Stimulated activated naive CD8-positive, alpha-beta T cell treated with anti-CD3 and anti-CD28 coated beads, Interleukin-15, Interleukin-2, amounts not matched to agents 100 U/mL and 50 U/mL, for 24 hours (primary cell): ENCODE results near the gene ASTL.

Source experiments
- ATAC-seq: fragments of 150-1000 bp; cut with Tn5 transposase; one replicate; pipeline ENCODE4 v1.10.0; 2021
- DNase-seq: peaks from one replicate; pipeline ENCODE4 v3.0.0; 2021

The ASTL gene

GRCh38 chr2:96083989-96084857 lies 54.1 kb downstream of the ASTL start:
- DNase-seq (no peak), ATAC-seq (no peak)

GRCh38 chr2:96083064-96083939 lies 55.0 kb downstream of the ASTL start:
- no peak for ATAC-seq
- no peak for DNase-seq

DNA sequence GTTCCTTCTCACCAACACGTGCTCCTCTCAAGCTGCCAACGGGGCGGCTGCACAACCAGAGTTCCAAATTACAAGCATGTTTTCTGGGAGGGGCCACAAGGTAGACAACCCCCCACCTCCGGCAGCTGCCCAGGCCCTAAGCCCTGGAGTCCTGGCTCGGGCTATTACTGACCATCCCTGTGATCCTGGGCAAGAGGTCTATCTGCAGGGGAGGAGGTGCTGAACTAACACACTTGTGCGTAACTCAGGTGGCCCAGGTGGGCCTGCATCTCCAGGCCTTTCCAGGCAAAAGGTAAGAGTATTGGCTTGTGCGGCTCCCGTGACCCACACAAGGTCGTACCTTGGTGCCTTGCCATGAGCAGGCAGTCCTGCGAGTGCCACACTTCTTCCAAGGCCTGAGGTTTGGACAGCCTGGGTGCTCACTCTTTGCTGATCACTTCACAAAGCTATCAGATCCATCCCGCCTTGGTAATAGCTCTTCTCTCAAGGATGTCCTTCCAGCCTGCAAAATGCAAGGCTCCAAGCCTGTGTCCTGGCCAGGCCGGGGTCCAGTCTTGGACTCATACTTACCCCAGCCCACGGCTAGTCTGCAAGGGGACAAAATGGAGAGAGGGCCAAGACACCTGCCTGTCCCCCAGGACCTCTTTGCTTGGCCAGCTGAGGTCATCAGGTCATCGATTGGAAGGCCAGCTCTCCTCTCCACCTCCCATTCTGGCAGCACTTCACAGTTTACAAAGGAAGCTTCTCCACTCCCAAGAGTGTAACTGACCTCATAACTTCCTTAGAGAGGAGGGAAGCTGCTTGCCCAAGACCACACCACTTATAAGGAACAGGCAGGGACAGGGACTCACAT lies 55.9 kb downstream of the ASTL start:
- ATAC-seq (no peak), DNase-seq (no peak)

DNA sequence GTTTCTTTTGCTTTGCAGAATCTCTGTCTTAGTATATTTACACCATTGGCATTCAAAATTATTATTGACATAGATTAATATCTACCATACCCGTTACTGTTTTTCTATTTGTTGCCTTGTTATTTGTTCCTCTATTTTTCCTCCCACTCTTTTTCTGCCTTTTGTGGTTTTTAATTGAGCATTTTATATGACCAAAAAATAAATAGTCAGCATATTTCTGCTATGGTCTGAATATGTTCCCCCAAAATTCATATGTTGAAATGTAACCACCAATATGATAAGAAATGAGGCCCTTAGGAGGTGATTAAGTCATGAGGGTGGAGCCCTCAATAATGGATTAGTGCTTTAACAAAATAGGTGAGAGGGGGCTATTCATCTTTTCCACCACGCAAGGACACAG lies 57.3 kb downstream of the ASTL start:
- ATAC-seq (no peak), DNase-seq (no peak)

GRCh38 chr2:96075199-96075771 lies 63.0 kb downstream of the ASTL start:
- ATAC-seq: no peak
- DNase-seq: no peak

DNA sequence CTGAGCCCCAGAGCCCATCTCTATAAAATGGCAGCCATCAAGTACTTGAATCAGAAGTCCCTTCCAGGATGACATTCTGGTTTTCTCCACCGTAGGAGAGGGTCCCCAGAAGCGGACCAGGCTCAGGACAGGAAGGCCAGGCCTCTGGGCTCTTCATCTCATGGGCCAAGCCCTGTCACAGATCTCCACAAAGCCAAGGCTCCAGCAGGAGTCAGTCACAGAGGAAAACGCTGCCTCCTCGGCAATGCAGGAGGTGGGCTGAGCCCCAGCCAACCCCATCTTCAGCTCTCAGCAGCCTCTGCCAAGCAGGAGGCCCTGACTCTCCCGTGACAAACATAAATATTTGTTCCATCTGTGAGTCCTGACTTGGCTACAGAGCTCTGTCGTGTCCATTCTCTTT lies 64.1 kb downstream of the ASTL start:
- ATAC-seq (no peak), DNase-seq (no peak)

- no peak for ATAC-seq
- DNase-seq: no peak
Observed at GRCh38 chr2:96073170-96073775, 65.0 kb downstream of the ASTL start.
